Mucosa of gallbladder (tissue), 1 donor: ENCODE measurements around the gene DPP6. TPM values are rescaled to one million over a fixed set of nuclear protein-coding genes. Genes with fewer than 3 reads are reported as not detected.

Experiments
- DNase-seq: peaks from one replicate; pipeline ENCODE4 v3.0.0-alpha.2; 2020; ENCODE audit warnings: low spot score
- total RNA-seq: library from RNA; stranded (reverse); gene quantifications from one replicate; pipeline ENCODE4 v1.2.1, GENCODE V29; 2021
- donor health status: DM: no; HTN: no; CAD: no.

The DPP6 gene
- total RNA-seq, 1 donor from 2014 or later, result 0.35 TPM

DNA sequence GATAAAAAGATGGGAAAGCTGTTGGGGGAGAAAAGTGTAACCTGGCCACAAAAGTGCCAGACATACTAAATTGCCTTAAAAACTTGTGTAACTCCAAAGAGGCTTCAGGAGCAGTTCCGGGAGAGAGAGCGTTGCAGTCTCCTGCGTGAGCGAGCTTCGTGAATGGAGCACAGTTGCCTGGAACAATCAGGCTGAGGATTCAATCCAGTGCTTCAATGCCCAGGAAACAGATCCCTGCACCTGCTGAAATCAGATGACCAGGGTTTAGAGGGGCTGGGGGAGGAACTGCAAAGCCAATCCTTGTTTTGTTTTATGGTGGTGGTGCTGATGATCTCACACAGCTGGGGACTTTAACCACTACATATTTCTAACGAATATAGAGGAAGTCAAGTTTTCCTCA is 398.3 kb downstream of the DPP6 start:
- no peak for DNase-seq

DNA sequence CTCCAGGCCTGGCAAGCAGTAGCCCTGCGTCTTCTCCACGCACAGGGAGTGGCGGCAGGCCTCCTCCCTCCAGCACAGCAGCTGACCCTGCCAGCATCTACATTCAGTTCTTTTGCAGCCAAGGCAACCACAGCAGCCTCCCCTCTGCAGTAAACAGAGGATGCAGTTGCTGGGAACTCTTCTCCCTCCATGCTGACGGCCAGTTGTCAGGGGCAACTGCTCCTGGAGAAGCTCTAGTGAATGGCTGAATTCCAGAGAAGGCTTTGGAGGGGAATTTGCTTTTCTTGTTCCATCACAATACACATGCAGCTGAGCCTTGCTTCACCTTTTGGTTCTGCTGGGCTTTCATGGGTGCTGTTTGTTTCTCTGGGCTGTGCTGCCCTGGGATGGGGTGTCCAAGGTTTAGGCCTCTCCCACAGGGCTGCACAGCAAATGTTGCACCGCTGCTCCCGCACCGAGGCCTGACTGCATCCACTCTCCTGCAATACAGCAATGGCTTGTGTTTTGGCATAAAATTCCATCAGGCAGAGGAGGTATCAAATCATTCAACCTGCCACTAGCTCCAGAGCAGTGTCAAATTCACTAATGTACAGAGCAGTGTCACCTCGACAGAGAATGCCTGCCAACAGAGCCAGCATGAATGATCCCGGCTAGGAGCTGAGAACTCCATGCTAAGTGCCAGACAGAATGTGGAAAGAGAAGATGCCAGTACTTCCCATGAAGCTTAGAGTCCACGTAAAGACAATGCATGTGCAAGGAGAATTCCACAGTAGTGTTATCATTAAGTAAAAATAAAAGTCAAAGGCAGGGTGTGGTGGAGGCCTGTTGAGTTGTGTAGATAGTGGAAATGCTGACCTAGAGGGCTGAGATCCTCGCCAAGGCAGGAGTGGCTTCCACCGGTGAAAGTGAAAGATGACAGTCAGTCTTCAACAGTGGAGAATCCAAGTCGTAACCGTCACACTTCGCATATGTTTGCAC is 399.6 kb downstream of the DPP6 start:
- no peak for DNase-seq

DNA sequence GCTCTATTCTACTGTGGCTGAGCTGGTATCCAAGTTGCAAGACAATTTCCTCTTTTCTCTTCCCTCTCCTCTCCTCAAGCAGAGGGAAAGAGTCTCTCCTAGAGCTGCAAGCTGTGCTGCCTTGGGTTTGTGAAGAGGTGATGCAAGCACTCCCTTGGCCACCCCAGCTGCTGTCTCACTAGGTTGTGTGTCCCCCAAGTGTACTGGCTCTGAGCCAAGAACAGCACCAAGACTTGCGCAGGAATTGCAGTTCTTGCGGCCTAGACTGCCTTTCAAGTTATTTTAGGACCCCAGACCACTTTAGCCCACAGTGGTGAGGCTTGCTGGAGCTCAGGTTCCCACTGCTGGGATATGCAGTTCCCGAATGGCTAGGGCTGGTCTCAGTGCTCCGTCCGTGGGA is 411.6 kb downstream of the DPP6 start:
- DNase-seq, result no peak

DNA sequence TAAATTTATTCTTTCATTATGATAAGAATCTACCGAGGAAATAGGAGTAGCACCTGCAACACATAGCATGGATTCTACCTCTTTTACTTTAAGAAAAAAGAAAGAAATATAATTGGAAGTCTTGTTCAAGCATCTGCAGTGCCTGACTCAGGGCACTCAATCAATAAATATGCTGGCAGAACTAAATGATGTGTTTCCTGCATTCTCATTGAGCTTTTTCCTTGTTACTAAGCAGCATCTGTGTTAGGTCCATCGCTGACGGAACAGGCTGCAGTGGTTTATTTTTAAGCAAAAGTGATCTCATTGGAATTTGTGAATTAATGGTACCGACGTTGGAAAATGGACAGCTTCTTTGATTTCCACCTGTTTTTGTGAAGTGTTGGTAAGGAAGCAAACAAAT is 417.5 kb downstream of the DPP6 start:
- DNase-seq, result no peak

DNA sequence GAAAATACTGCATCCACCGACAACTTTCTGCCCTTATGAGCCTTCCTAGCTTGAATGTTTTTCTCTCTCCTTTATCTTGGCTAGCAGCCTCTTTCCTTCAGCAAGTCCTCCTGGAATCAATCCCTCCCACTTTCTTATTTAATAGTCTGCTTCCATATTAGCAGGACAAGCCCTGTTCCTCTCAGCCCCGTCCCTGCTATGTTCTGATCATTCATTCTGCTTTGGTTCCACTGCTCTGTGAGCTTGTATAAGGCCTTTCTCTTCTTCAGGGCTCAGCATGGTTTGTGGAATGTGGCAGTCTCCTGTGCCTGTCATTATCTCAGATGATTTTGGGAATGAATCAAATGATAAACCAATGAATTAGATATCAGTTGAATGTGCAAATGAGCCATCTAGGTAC is 420.1 kb downstream of the DPP6 start:
- no peak for DNase-seq

DNA sequence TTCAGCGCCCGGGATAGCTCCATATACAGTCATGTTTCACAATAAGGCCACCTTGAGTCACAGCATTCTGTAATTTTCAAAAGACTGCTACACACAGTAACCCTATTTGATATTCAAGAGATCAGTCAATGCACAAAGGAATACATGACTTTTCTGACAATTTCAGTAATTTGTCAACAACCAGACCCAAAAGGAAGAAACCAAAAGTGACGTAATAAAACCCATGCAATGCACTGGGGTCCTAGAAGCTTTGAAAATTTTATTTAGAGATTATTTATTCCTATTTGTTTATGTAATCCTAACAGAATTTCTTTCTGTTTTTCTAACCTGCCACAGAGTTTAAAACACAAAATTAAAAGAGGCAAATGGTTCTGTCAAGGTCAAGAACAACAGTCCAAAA is 421.2 kb downstream of the DPP6 start:
- no peak for DNase-seq

DNA sequence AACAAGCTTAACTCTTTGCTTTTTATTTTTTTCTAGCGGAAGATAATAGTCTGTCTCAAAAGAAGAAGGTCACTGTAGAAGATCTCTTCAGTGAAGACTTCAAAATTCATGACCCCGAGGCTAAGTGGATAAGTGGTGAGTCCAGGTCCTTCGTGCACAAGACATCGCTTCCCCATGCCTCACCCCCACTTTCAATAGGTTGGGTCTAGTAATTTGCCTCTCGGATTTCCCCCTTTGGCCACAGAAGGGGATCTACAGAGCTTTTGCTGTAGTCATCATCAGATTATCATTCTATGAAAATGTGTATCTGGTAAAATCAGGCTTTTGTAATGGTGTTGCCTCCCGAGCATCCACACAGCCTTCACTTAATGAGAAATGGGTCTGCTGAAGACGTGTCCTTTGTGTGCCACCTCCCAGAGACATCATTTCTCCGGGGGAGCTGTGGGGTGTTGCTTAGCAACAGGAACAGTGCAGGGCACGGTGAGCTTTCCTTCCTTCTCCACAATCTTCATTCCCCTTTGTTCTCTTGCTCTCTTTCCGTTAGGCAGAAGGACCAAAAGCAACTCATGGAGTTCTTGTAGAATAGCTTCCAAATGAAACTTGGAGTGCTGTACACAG is 422.8 kb downstream of the DPP6 start:
- DNase-seq, result no peak

DNA sequence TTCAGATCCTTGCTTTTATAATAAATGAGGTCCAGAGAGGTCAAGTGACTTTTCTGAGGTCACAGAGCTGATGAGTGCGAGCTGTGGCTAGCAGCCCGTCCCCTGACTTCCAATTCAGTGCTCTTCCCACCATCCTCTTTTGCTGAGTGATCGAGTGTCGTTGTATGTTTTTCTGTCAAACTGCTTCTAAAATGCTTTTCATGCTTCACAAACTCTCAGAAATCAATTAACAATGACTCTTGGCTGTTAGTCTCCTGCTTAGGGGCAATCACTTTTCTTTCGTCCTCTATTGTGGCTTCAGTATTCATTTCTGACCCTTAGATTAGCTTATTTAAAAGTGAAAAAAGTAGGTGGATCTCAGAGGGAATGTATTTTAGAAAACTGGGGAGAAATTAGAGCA is 423.7 kb downstream of the DPP6 start:
- DNase-seq, result no peak

DNA sequence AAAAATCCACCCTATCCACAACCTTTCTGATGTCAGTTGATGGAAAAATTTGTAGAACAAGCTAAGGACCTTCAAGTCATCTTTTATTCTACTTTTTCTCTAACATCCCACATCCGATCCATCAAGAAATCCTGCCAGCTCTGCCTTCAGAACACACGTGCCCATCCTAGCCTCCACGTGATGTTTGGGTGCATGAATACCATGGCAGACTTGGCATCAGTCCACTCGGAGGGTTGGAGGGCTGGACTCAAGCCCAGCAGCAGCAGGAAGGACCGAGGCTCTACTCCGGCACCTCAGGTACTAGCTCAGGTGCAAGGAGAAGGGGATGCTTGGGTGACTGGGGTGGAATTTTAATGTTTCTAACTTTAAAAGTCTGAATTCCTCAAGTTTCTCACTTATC is 428.6 kb downstream of the DPP6 start:
- no peak for DNase-seq

DNA sequence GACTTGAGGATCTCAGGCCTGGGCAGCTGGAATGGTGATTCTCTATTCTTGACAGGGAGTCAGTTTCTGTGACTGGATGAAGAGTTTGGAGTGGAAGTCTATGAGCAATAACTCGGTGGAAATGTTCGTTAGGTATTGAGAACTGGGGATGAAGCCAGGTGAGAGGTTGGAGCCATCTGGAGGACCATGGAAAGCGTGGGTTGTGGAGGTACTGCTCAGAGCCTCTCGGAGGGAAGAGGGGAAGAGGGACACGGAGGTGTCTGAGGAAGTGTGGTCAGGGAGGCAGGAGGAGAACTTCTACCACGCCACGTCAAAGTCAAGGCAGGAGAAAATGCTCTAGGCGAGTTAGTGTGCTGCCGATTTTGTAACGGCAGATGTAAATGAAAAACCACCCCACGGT is 430.7 kb downstream of the DPP6 start:
- no peak for DNase-seq

DNA sequence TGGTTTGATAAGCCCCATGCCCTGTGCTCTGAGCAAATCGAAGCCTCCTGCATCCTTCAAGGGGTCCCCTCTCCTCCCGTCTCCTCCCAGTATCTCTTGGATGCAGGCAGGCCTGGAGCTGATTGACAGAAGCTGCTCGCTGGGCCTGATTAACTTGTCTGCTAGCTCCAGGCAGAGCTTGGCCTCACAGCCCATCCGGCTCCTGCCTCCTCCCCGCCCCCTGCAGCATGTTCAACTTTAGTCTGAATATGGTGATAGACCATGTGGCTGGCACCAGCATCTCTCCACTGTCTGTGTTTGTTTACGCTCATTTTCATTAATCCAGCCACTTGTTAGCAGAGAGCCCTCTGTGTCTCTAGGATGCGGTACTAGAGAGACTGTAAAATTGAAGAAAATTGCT is 432.2 kb downstream of the DPP6 start:
- DNase-seq, result no peak

DNA sequence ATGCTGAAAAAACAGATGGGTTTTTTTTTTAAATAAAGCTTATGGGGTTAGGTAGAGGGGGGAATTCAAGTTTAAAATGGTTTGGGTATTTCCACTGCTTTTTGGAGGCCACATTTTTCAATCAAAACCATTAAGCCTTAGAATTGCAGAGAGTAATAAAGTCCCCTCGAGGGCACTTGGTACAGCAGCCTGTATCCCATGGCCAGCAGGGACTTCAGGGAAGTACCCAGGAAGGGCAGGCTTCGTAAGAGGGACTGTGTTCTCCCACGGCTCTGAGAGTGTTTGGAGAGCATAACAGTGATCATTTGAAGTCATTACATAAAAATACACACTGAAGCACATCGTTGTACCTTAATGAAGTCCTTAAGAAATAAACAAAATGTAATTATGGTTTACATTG is 432.7 kb downstream of the DPP6 start:
- no peak for DNase-seq

DNA sequence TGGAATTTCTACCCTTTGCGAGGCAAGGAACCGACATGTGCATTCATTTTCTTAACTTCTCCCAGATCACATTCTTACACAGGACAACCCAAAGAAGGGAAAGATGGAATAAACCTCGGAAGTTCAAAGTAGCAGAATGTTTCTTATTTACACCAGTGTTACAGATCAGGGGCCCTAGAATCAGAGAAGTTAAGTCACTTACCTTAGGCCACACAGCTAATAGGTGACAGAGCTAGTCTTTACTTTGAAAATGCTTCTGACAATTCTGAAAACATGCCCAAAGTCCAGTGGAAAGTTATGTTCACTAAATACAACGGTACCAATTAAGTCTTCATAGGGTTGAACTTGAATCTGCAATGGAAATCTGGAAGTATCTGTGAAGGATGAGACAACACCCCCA is 437.7 kb downstream of the DPP6 start:
- DNase-seq, result no peak

DNA sequence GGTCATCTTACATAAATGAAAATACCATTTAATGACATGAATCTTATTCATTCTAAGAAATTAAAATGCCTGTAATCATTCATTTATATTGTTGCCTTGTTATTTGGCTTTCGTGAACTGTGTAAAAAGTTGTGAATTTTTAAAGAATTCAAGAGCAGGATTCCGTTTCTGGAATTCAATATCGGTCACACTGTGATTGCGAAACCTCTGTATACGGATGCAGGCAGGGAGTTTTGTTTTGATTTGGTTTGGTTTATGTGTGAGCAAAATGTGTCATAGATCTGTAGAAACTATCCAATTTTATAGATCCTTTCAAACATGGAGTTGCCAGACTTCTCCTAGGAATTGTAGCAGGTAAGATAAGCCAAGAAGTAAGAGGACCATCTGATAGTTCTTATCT is 441.4 kb downstream of the DPP6 start:
- DNase-seq, result no peak

DNA sequence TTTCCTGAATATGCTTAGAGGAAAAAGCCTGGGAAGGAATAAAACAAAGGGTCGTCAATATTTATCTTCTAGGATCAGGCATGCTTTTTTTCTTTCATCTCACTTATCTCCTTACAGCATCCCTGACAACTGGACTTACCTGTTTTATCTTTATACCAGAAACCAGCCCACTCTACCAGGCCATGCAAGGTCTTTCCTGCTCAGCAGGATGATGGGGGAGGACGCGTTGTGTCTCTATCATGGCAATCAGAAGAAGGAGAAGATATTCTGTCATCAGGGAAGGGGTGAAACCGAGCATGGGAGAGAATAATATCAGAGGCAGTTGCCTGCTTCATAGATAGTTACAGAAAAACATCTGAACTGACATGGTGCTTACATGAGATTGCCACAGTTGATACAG is 445.6 kb downstream of the DPP6 start:
- DNase-seq, result no peak

DNA sequence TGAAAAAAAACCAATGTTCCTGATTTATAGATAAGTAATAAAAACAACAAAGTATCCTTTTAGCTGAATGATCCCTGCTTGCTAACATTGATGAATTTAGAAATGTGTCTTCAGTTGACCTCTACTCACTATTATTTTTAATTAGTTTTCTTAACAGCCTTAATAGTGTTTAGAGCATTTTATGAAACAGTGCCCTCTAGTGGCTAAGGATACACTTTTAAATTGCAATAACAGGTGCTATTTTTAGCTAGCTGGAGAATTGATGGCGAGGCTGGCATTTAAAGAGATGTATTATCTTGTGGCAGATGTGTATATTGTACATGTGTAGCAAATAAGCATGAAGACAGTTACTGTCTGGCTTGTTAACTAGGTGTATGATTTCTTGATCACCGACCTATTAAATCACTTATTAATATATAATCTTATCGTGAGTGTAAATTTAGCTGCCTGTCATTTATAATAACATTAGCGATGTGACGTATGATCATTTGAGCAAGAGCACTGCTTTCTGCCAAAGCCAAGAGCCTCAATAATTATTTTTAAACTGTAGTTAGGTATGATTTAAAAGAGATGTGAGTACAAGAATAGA is 451.9 kb downstream of the DPP6 start:
- no peak for DNase-seq

DNA sequence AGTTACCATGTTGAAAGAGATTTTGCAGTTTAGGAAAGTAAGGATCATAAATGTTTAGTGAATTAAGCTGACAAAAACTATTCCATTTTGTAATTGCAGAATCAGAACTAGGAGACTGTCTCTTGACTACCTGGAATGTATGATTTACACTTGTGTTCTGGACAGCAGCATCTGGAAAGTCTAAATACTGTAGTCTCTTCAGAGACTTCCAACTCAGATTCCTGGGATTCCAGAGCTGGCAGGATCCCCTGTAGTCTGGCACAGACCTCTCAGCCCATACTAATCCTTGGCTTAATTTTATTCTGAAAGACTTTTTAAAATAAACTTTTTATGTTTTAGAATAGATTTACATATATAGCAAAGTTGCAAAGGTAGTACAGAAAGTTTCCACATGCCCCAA is 452.7 kb downstream of the DPP6 start:
- no peak for DNase-seq

DNA sequence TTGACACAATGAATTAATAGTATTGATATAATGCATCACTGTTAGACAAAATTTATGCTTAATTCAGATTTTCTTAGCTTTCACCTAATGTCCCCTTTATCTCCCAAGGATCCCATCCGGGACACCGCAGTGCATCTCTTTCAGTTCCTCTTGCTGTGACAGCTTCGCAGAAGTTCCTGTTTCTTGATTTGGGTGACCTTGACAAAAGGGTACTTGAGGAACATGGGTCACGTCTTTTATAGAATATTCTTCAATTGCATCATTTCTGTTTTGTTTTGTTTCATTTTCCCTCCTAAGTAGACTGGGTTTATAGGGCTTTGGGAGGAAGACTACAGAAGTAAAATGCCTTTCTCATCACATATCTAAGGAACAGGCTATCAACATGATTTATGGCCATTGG is 453.2 kb downstream of the DPP6 start:
- no peak for DNase-seq

DNA sequence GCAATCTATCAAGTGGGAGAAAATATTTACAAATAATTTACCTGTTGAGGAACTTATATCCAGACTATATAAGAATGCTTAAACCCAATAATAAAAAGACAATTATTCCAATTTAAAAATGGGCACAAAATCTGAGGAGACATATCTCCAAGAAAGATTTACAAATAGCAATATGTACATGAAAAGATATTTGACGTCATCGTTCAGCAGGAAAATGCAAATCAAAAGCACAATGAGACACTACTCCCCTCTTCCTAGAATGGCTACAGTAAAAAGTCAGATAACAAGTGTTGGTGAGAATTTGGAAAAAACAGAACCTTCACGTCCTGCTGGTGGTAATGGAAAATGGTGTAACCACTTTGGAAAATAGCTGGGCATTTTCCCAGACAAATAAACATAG is 457.0 kb downstream of the DPP6 start:
- no peak for DNase-seq

DNA sequence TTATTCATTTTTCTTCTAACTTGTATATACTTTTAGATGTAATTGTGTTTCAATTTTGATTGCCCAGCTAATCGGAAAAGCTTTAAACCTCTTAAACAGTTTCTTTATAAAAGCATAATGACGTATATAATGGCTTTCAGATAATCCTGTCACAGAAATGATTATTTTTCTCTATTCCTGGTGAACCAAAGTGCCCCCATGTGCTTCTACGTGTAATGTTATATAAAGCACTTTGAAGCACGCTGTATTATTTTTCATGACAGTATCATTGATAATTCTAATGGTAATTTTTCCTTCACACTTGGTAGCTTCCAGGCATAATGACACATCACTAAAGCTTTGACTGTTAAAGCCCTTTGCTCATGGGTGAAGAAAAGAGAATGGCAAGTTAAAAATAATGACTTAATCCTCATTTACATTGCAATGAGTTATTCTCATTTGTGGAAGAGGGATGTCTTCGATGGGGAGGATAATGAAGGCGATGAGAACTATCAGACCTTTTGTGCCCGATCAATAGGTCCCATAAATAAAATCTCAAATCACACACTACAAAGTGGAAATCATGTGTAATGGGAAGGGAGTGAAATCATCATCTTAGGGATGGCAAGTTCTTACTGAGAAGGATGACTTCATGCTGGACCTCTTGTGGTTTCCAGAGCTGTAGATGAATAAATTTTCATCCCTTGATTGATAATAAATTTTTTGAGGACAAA is 460.1 kb downstream of the DPP6 start:
- DNase-seq, result no peak

DNA sequence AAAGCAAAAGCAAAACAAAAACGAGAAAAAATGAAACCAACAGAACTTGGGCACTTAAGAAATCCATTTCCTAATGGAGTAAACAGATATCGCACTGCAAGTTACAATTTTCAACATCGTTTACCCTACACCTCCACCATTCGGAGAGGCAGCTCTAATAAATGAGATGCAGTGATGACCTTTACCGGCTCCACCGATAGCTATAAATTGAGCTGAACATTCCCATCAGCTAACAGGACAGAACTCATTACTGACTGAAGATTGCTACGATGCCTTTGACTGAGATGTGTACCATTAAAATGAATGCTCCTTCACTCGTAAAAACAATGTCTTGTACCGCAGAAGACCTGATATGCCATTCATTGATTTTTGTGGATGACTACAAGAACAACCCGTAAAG is 465.6 kb downstream of the DPP6 start:
- DNase-seq, result no peak

DNA sequence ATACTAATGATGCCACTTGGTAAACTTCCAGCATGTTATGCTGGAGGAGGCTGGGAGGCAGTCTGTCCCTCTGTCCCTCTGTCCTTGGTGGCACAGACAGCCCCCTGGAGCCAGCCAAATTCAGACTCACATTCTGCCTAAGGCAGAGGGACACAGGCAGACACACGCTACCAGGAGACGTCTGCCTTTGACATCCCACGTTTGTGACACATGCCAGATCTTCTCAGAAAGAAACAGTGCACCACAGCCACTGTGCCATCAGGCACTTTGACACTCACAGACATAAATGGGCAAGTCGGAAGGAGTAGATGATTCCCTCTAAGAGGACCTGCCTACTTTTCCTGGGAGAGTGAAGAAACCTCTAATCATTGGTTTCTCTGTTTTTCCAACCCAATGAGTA is 467.0 kb downstream of the DPP6 start:
- DNase-seq, result no peak
